MCF 10A (cell line): Measurements from ENCODE around the gene ADAMTS14. TPM values are rescaled to one million over a fixed set of nuclear protein-coding genes. Genes with fewer than 3 reads are reported as not detected.

Experiments
- BruUV-seq: library from RNA; stranded (reverse); fragments of 400-500 nt; replicated peaks from 2 replicates; lab custom pipeline; 2021; lab: Mats Ljungman, UMichigan
- CTCF ChIA-PET: fragments of 300-600 bp; sonication (Branson Sonifier 250); formaldehyde crosslinking; extraction: SDS; loops from one replicate; lab custom pipeline; 2021; ENCODE audit warnings: antibody characterized with exemption, inconsistent platforms; lab: Yijun Ruan, JAX
- POLR2A ChIA-PET: fragments of 300-600, 350-650 bp; sonication (Branson Sonifier 250); formaldehyde crosslinking; extraction: SDS; loops from one replicate; lab custom pipeline; 2020; ENCODE audit warnings: antibody characterized with exemption, inconsistent platforms; lab: Yijun Ruan, JAX
- DNase-seq: peaks from one replicate; pipeline ENCODE4 v3.0.0-alpha.2; 2018; ENCODE audit not compliant: unreplicated experiment
- H3K27ac Mint-ChIP-seq: one replicate; pipeline ENCODE4 v1.8.0; 2022; ENCODE audit warnings: mild to moderate bottlenecking, low read depth, mixed read lengths; ENCODE audit not compliant: unreplicated experiment
- H3K27me3 Mint-ChIP-seq: one replicate; pipeline ENCODE4 v1.8.0; 2022; ENCODE audit warnings: mixed read lengths; ENCODE audit not compliant: insufficient read depth, unreplicated experiment
- H3K36me3 Mint-ChIP-seq: one replicate; pipeline ENCODE4 v1.8.0; 2022; ENCODE audit warnings: mild to moderate bottlenecking, moderate library complexity, mixed read lengths; ENCODE audit not compliant: insufficient read depth, unreplicated experiment
- H3K4me1 Mint-ChIP-seq: one replicate; pipeline ENCODE4 v1.8.0; 2022; ENCODE audit warnings: mixed read lengths; ENCODE audit not compliant: insufficient read depth, unreplicated experiment
- H3K4me3 Mint-ChIP-seq: one replicate; pipeline ENCODE4 v1.8.0; 2022; ENCODE audit warnings: mild to moderate bottlenecking, moderate library complexity, mixed read lengths; ENCODE audit not compliant: unreplicated experiment
- H3K9me3 Mint-ChIP-seq: one replicate; pipeline ENCODE4 v1.8.0; 2022; ENCODE audit warnings: mixed read lengths; ENCODE audit not compliant: unreplicated experiment
- CTCF ChIP-seq: fragments of 200-600 bp; IDR thresholded peaks from one replicate; pipeline ENCODE4 v1.8.0; 2022; ENCODE audit warnings: antibody characterized with exemption, mild to moderate bottlenecking; ENCODE audit not compliant: unreplicated experiment
- intact Hi-C: fragments of 100-400 bp; cut with micrococcal nuclease; formaldehyde crosslinking; loops from 2 replicates; pipeline ENCODE4 v1.14.1; 2022
- total RNA-seq: library from RNA; stranded (reverse); gene quantifications from 2 replicates; pipeline ENCODE4 v1.2.3, GENCODE V29; 2022

The ADAMTS14 gene
- total RNA-seq, 1 experiment from 2014 or later, result not detected

DNA sequence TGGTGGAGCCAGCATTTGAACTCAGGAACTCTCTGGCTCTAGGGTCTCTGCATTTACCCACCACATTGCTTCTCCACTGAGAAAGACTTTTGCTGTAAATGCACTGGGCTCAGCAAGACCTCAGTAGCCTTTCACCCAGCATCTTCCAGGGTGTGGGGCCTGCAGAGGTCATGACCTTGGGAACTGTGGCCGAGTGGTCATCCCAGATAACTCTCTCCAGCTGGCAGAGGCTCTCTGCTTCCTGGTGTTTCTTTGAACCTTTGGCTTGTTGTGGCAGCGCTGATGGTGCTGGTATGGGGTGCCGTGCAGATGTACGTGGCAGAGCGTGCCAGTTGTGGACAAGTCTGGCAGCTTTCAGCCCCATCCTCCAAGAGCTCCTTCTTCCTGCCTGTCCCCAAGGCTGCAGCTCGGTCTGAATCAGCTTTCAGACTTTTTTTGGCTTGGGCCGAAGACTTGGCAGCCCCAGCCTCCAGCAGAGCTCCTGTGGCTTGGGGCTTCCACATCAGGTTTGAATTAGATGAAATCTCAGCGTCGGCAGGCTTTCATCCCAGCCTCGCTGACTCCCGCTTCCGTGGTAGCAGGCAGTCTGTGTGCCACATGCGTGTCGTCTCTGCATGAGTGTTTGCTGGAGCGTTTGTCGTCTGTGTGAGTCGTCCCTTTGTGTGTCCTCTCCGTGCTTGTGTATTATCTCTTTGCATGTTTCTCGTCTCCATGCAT lies 21.5 kb downstream of the ADAMTS14 start:
- no peak for TF ChIP-seq CTCF
- Mint-ChIP-seq H3K4me3 (no peak overlapping the region), H3K9me3 (no peaks in the 10 kb centered on the region), H3K27ac (no peak overlapping the region), H3K27me3 (peaks cover 14% of the 10 kb centered on the region), H3K4me1 (no peaks in the 10 kb centered on the region), H3K36me3 (no peaks in the 10 kb centered on the region)
- intact Hi-C loops, result loop anchor here (10.0 kb wide), 1 partner anchor 61 kb away; no protein-coding TSS in a partner anchor
- DNase-seq, result no peak
- ChIA-PET POLR2A (no interaction called here), CTCF (no interaction called here)
- no TSS peak for BruUV-seq

- CTCF ChIA-PET, result interaction anchor here (1.6 to 1.8 kb wide), 2 partner anchors 13 to 64 kb away, joined by 3 to 5 read pairs; no protein-coding TSS in a partner anchor
These were observed 22.3 kb downstream of the ADAMTS14 start for GRCh38 chr10:70694418-70695141.

DNA sequence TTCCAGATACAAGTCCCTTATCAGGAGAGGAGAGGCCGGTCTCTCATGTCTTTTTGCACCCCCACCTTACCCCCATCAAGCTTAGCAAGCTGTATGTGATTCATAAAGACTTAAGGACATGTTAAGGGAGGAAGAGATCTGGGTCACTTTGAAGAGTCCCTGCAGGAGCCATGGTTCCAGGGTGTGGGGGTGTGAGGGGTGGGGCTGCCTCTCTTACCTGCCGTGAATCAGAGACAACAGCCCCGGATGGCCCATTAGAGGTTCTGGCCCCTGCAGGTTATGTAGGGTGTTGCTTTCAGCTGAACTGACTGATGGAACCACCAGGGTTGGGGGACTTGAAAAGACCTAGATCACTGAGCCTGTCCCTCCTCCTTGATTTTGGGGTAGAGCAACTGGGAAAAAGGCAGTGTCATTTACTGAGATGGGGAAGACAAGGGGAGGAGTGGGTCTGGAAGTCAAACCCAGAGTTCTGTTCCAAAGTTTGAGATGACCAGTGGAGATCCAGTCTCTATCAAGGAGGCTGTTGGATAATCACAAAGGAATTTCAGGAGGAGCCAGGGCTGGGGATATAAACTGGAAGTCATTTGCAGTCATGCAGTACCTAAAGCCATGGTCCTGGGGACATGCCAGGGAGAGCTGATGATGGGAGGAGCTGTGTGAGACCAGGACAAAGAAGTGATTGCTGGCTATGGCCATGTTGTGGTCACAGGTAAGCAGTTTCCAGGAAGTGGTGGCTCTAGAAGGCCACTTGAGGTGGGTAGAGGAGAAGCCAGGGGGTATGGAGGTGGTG lies 23.1 kb downstream of the ADAMTS14 start:
- ChIA-PET POLR2A (no interaction called here), CTCF (interaction anchor here (0.7 to 1.8 kb wide), 3 partner anchors 14 to 146 kb away, joined by 3 to 5 read pairs (median 3); no protein-coding TSS in a partner anchor)
- H3K9me3 Mint-ChIP-seq, result no peaks in the 10 kb centered on the region
- no peaks in the 10 kb centered on the region for H3K36me3 Mint-ChIP-seq
- H3K27me3 Mint-ChIP-seq, result peaks cover 14% of the 10 kb centered on the region
- peaks cover 10% of the 10 kb centered on the region for H3K4me1 Mint-ChIP-seq
- H3K4me3 Mint-ChIP-seq, result no peak overlapping the region
- no peak overlapping the region for H3K27ac Mint-ChIP-seq
- intact Hi-C loops, result loop anchor here (10.0 kb wide), 1 partner anchor 59 kb away; no protein-coding TSS in a partner anchor
- no peak for DNase-seq
- BruUV-seq, result no TSS peak
- no peak for TF ChIP-seq CTCF

More at GRCh38 chr10:70694418-70695141, 22.3 kb downstream of the ADAMTS14 start:
- no TSS peak for BruUV-seq
- no peak for TF ChIP-seq CTCF
- Mint-ChIP-seq H3K36me3 (no peaks in the 10 kb centered on the region), H3K27me3 (peaks cover 14% of the 10 kb centered on the region), H3K27ac (no peak overlapping the region), H3K4me3 (no peak overlapping the region), H3K9me3 (no peaks in the 10 kb centered on the region), H3K4me1 (peaks cover 2% of the 10 kb centered on the region)
- POLR2A ChIA-PET, result no interaction called here
- intact Hi-C loops, result loop anchor here (10.0 kb wide), 1 partner anchor 60 kb away; no protein-coding TSS in a partner anchor
- DNase-seq, result no peak
